Stimulated activated CD8-positive, alpha-beta memory T cell treated with anti-CD3 and anti-CD28 coated beads, Interleukin-4, amount 100 ng/mL, for 4 hours (primary cell): ENCODE data around the gene SASS6.

ENCODE experiments used
- DNase-seq, 2 donors: peaks; one replicate each; pipeline ENCODE4 v3.0.0-alpha.2; 2020; ENCODE audit warnings: low read depth in 2 of 2, low spot score in 1 of 2

The SASS6 gene

DNA sequence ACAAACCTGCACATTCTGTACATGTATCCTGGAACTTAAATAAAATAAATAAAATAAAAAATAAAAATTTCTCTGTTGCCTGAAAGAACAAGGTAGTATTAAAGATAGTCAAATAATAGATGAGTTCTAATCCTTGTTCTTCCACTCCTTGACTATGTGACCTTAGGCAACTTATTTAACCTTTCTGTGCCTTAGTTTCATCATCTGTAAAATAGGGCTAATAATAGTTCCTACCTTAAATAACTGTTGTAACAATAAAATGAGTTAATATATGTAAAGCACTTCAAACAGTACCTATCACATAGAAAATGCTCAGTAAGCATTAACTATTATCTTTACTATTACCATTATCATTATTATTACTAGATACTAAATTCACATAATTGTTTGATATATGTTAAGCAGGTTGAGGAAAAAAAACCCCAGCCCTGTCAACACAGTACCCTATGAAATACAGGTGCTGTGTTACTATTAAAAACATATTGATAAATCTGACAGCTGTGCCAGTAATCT is 23.1 kb downstream of the SASS6 start:
- DNase-seq = no peak

DNA sequence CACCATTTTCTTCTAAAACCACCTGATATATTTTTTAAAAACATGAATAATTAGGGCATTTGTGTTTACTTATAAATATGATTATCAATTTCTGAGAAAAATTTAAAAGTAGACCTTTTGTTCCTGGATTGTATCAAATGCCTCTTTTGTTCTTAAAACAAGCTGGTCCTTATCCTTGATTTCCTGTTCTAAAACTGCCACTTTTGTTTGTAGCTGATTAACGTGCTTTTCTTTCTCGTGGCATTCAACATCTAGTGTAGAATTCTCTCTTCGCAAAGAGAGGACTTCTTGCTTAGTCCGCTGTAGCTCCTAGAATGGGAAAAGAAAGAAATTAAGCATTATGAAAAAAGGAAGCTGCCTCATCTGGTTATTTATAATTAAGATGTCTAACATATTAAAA is 25.0 kb downstream of the SASS6 start:
- no peak for DNase-seq

DNA sequence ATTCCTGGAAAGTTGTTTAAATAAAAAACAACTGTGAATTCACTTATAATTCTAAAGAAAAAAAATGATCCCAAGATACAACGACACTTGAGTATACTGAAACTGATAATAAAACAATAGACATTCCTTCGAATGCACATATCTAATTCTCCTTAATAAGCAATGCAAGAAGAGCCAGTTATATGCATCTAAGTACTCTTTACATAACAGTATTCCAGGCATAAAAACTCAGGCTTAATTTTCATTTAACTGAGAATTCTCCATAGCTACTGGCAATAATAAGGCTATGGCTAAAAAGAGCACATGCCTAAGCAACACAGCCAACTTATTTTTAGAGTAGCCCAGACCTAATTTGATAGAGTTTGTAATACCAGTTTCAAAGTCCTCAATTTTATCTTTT is 31.2 kb downstream of the SASS6 start:
- no peak for DNase-seq

DNA sequence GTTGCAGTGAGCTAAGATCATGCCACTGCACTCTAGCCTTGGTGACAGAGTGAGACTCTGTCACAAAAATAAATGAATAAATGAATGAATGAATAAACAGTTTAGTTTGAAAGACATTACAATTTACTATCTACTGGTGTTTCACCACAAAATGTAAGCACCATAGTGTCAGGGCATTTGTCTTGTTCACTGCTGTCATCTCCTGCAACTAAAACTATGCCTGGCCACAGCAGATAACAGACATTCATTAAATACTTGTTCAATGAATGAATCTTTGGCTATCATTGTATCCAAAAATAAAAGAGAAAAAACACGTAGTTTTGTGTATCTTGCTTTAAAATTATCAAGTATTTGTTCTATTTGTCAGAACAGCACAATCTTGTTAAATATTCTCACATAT is 32.5 kb downstream of the SASS6 start:
- no peak for DNase-seq

DNA sequence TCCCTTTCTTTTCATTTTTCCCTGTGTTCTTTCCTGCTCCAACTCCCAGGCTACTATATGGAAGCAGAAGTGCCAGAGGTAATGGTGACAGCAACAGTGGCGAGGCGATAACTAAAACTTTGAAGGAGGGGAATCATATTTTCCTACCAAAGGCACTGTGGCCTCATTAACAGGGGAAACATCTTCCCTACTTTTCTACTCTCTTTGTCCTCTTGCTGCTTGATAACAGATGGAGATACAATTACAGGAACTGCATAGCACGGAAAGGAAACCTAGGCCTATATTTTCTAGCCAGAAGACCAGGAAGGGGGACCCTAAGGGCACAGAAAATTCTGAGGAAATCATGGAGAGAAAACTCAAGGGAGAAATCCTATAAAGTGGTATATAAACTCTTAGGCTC is 42.3 kb downstream of the SASS6 start:
- no peak for DNase-seq

DNA sequence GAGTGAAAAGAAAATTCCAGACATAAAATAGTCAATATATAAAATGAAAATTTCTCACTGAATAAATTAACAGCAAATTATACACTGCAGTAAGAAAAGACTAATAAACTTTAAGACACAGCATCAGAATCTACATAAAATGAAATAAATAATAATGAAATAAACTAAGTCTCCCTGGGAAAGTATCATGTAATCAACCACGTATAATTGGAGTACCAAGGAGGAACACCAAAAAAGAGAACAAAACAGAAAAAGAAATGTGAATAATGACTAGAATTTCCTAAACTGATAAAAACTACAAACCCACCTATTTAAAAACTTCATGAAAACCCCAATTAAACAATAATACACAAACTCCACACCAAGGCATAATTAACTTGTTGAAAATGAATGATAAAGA is 43.6 kb downstream of the SASS6 start:
- no peak for DNase-seq

DNA sequence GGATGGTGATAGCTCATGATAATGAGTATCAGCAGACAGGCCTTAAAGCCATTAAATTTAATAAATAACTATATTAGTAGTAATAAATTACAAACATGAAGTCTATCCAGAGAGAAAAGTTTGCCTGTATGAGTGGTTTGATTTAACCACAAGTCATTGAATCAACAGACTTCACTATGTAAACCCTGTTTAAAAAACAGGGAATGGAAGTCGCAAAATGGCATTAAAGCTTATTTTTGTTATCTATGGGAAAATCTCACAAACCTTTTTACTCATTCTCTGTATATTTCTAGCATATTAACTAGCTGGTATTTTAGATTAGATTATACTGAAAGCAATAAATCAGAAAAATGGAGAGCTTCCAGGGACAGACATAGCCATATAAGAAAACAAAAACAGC is 45.3 kb downstream of the SASS6 start:
- no peak for DNase-seq

DNA sequence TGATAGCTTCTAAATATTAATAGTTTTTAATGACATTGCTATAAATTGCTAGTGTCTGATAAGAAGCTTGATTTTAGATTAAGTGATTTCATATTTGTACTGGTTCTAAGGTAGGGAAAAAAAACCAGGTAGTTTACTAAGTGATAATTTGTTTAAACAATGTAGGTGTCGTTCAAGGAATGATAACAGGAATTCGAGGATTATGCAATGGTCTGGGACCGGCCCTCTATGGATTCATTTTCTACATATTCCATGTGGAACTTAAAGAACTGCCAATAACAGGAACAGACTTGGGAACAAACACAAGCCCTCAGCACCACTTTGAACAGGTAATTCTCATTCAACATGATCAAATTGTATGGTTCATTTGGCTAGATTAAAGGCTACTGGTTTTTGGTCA is 52.4 kb downstream of the SASS6 start:
- no peak for DNase-seq

DNA sequence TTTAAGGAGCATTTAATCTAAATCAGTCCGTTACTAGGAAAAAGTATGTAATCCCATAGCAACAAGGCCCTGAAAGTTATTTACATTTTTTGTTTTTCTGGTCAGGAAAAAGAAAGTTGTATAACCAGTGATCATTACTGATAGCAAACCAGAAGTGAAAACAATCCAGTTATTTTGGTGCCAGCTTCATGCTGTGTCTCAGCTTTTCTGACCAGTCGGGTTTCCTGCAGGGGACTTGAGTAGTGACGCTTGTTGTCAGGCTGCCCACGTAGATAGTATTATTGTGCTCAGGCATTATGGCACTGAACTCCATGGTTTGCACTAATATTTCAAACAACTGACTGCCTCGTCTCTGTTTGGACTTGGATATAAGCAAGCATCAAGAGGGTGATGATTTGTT is 55.2 kb downstream of the SASS6 start:
- no peak for DNase-seq

DNA sequence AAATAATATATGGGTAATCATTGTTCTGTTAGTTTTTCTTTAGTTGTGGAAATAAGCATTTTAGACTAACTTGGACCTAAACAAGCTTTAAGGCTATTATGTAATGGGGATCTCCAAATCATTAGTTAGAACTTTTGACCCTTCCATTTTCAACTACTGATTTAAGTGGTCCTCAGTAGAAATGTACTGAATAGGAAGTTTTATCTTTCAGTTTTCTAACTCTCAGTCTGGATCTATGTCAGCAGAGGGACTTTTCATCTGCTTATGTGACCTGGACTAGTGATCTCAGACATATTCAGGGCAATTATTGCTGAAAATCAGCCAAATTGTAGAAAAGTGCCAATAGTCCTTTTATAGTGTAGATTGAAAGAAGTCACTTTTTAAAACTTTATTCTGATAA is 56.0 kb downstream of the SASS6 start:
- DNase-seq = no peak

DNA sequence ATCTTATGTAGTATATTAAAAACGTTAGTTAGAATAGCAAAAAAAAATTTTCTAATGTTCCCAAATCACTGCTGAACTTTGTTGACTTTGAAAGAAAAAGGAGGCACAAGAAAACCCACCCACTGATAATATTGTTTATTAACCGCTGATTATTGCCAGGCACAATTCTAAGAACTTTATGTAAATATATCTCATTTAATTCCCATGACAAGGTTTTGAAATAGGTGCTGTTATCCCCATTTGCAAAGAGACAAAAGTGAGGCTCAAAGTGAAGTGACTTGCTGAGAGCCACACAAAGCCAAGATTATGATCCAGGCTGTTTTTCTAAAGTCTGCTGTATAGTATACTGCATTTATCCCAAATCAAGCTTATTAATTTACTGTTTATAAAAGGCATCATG is 56.4 kb downstream of the SASS6 start:
- DNase-seq = no peak

DNA sequence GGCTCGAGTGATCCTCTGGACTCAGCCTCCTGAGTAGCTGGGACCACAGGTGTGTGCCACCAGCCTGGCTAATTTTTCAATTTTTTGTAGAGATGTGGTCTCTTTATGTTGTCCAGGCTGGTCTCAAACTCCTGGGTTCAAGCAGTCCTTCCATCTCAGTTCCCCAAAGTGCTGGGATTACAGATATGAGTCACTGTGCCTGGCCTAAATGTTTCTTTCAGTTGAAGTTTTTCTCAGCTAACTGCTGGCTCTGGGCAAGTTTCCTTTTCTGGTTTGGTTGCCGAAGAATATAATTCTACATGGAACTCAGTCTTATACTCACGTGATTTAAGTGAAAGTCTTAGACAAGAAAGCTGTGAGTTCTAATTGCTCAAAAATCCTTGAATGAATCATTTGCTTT is 57.0 kb downstream of the SASS6 start:
- DNase-seq = no peak

DNA sequence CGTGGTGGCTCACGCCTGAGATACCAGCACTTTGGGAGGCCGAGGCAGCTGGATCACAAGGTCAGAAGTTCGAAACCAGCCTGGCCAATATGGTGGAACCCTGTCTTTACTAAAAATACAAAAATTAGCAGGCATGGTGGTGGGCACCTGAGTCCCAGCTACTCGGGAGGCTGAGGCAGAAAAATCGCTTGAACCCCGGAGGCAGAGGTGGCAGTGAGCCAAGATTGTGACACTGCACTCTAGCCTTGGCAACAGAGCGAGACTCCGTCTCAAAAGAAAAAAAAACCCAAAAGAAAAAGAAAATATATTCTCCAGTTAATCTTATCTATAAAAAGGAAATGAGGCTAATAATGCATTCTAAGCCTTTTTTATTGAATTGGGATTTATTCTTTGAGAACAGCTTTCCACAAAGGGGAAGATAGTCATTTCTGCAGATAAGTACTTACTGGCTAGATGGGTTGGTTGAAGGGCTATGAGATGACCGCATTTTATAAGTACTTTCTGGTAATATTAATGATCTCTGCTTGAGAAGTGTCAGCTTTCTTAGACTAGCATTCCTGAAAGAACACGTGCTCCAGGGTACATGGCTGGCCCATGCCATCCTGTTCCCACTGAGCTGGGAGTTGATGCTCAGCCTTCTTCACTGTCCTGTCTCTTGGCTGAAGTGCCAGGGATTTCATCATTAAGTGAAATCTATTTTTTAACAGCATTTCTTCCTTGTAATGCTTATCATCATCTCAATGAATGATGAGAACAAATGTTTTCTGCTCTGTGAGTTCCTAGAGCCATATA is 57.9 kb downstream of the SASS6 start:
- DNase-seq = no peak

DNA sequence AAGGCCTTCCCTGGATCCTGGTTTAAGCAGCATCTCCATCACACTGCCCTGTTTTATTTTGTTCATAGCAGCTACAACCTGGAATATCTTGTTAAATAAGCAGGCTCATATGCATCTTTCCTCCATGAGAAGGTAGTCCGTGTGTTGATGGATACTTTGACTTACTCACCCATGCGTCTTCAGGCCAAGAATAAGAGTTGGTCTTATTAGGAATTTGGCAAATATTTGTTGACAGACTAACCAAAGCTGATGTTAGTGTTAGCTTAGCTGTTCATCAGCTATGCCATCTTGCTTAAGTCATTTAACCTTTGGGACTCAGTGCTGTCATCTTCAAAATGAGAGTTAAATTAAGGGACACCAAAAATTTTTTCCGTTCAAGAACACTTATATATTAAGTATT is 59.2 kb downstream of the SASS6 start:
- no peak for DNase-seq

DNA sequence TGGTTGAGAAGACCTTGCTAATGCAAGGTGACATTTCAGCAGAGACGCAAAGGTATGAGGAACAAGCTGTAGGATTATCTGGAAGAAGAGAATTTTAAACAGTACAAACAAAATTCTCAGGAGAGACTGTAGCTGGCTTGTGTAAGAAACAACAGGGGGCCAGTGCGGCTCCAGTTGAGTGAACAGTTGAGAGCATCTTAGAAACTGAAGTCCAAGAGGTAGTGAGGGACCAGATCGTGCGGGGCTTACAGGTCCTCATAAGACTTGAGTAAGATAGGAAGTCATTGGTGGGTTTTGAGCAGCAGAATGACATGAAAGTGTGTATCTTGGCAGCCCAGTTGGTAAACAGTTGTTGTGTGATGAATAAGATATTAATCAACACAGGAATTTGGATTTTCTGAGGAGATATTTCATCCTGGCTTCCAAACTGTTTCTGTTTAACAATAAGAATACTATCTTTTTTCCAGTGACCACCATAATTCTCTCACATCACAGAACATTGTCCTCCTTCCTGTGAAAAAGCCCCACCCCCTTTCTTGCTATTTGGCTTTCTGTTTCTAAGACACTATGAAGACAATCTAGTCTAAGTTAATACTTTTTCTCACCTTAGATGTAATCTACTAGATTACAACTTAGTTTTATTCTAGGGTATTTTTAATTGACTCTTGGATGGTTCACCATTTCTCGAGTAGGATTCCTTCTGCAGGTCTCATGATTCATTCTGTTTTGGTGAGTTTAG is 62.4 kb downstream of the SASS6 start:
- DNase-seq = no peak

DNA sequence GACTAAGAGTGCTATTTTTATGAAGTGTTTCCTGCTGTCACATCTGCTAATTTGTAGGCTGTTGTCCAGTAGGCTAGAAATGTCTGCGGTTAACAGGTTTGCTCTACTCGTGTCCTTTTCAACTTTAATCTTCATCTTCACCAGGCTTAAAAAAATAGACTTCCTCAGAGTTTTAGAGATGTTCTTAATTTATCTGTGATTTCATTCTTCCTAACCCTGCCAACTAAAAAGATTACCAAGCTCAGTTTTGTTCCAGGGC is 66.8 kb downstream of the SASS6 start:
- DNase-seq = no peak

DNA sequence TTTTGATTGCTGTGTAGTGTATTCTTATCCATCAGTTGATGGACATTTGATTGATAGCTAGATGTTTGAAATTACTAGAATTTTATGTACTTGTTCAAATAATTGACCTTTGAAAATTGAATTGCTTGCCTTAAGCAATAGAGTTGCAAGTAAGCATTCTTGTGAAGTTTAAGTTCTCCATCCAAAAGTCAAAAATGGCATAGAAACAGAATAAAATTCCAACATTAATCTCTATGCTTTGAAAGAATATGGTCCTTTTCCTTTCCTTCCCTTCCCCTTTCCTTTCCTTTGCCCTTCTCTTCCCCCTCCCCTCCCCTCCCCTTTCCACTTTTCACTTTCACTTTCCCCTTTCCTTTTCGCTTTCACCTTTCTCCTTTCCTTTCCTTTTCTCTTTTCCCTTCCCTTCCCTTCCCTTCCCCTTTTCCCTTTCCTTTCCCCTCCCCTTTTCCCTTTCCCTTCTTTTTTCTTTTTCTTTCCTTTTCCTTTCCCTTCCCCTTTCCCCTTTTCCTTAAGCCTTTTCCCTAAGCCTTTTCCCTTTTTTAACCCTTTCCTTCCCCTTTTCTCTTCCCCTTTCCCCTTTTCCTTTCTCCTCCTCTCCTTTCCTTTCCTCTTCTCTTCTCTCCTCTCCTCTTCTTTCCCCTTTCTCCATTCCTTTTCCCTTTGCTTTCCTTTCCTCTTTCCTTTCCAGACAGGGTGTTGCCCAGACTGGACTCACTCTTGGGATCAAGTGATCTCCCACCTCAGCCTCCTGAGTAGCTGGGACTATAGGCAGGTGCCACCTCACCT is 67.4 kb downstream of the SASS6 start:
- DNase-seq = no peak

DNA sequence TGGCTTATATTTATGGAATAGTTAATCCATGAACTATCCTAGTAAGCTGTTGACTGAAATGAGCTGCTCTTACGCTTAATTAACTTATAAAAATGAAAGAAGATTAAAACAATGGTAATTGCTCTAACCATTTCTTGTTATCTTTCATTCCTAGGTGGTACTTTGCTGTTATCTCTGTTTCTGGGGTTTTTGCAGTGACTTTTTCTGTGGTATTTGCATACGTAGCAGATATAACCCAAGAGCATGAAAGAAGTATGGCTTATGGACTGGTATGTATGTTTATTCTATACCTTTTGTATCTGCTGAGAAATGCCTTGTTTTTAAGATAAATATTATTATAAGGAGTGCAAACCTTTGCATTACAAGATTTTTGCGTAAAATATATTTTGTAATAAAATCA is 71.0 kb downstream of the SASS6 start:
- DNase-seq = no peak

DNA sequence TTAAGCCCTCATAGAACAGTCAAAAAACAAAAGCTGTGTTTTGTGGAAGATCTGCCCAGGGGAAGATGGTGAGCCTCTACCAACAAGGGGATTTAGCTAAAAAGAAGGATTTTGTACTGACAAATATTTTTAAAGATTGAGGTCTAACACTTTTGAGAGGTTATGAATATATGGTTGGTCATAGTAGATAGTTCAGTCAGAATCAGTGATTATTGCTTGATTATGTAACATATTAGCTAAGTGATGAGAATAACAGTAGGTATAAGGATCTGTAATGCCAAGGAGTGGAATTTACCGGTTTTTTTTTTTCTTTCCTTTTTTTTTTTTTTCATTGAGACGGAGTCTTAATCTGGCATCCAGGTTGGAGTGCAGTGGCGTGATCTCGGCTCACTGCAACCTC is 79.0 kb downstream of the SASS6 start:
- DNase-seq = no peak

DNA sequence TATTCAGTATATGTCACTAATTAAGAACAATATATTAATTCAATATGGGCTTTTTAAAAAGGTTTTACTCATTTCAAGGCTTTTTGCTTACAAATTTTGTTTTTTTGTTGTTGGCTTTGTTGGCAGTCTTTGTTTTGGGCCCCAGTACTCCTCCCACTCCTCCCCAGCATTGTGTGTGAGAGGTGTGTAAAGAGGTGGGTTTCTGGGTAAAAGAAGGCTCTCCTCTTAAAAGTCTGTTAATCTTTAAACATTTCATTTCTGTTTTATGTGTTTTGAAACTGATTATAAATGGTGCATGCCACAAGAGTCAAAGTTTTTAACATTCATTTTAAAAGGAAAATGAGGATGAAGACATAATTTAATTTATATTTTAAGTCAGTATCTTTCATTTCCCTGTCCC is 79.6 kb downstream of the SASS6 start:
- no peak for DNase-seq

DNA sequence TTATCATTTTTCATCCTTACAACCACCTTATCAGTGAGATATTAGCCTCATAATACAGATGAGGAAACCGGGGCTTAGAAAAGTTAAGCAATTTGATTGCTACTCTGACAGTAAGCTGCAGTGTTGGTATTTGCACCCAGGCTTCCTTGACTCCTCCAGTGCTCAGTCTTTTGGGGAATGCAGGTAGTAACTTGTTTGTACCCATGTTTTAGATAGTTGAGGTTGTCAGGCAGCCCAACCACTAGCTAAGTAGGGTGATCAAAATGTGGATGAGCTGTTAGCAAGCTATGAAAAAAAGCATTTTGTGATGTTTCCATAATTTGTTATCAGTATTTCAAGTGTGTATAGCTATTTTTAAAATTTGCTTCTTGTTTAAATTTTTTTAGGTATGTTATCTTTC is 80.8 kb downstream of the SASS6 start:
- DNase-seq = no peak

DNA sequence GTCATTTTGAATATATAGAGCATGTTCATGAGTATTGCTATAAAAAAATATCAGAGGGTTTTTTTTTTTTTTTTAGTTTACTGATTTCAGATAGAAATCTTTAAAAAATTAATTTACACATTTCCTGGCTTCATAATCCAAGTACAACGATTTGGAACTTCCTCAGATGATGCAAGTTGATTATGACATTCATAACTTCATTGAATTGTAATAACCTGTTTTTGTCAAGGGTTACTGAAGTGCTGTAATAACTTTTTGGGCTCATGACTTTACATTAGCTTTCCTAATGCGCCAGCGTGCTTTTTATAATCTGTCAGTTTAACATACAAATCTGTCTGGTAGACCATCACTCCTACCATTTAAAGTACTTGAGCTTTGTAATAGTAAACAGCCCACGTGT is 81.3 kb downstream of the SASS6 start:
- DNase-seq = no peak
